ENCODE measurements around the gene TTC39C.
"Not testable (repeated sequence)": the region's sequence is repeated elsewhere in the genome, so short reads cannot be mapped to it uniquely, and the experiment has no call there.

TTC39C gene

GRCh38 chr18:24054130-24054529, 39.6 kb downstream of the TTC39C start:
- DNase-seq (ENCODE audit: low spot score): no peak

- no peak for DNase-seq (ENCODE audit: low spot score)
Measured at GRCh38 chr18:24055009-24055804, 40.7 kb downstream of the TTC39C start.

- no peak for DNase-seq (ENCODE audit: low spot score)
Measured at GRCh38 chr18:24055878-24056277, 41.3 kb downstream of the TTC39C start.

- DNase-seq (ENCODE audit: low spot score): no peak
Measured at GRCh38 chr18:24056506-24056905, 42.0 kb downstream of the TTC39C start.

- DNase-seq (ENCODE audit: low spot score): no peak
Measured at GRCh38 chr18:24057804-24058203, 43.2 kb downstream of the TTC39C start.

- DNase-seq (ENCODE audit: low spot score): not testable (repeated sequence)
Measured at GRCh38 chr18:24059385-24059784, 44.8 kb downstream of the TTC39C start.

GRCh38 chr18:24060644-24061043, 46.1 kb downstream of the TTC39C start:
- DNase-seq (ENCODE audit: low spot score): no peak

GRCh38 chr18:24063121-24063731, 48.7 kb downstream of the TTC39C start:
- no peak for DNase-seq (ENCODE audit: low spot score)

- DNase-seq (ENCODE audit: low spot score): no peak
Measured at GRCh38 chr18:24064391-24065100, 50.0 kb downstream of the TTC39C start.

GRCh38 chr18:24065906-24066305, 51.4 kb downstream of the TTC39C start:
- DNase-seq (ENCODE audit: low spot score): no peak

DNA sequence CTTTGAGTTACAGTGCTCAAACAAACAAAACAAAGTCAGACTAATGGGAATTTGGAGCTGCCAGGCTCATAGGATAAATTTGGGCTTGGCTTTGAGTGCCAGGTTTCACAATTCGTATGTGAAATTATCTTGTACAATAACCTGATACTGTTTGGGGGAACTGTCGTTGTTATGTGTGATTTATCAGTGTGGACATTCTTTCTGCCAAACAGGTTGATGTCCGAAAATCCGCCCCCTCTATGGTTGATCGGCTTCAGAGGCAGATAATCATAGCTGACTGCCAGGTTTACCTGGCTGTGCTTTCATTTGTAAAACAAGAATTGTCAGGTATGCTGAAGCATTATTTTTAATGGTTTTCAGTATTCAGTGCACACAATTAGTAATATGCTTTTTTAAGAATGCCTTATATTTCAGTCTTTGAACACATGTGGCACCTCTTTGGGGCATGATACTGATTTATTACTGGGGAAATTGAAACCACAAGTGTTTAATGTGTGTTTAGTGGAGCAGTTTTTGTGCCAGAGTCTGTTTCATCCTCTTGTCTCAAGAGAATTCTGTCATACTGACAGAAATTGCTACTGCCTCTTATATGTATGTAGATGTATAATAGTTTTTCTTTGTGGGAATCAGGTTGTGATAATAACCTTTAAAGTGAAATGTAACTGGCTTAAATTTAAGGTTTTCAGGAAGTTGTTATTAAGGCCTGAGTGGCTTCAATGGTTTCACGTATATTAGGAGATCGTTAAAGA, 54.6 kb downstream of the TTC39C start:
- DNase-seq (ENCODE audit: low spot score): no peak

DNA sequence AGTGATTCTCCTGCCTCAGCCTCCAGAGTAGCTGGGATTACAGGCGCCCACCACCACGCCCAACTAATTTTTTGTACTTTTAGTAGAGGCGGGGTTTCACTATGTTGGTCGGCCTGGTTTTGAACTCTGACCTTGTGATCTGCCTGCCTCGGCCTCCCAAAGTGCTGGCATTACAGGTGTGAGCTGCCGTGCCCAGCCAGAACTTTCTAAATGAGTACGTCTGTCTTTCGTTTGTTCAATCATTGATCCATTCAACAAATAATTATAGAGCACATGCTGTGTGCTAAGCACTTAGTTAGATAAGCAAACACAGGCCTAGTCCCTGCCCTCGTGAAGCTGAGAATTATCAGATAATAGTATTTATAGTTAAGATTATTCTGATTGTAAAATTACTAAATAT, 56.5 kb downstream of the TTC39C start:
- DNase-seq (ENCODE audit: low spot score): no peak

DNA sequence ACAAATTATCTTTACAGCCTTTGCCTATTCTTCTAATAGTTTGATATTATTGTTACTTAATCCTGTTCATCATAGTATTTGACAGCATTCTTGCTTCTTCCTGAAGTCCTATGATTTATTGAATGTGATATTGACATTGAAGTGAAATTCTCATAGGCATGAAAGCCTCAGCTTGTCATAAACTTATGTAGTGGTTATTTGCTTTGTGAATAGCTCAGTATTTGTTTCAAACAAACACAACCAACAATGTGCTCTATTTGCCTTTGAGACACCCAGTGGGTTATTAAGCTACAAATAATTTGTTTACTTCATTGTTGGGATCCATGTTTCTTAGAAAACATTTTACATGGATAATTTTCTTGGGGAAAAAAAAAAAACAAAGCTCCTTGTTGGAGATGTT, 57.2 kb downstream of the TTC39C start:
- DNase-seq (ENCODE audit: low spot score): no peak

- no peak for DNase-seq (ENCODE audit: low spot score)
Measured at GRCh38 chr18:24072743-24073142, 58.2 kb downstream of the TTC39C start.

GRCh38 chr18:24073791-24074190, 59.2 kb downstream of the TTC39C start:
- DNase-seq (ENCODE audit: low spot score): no peak

DNA sequence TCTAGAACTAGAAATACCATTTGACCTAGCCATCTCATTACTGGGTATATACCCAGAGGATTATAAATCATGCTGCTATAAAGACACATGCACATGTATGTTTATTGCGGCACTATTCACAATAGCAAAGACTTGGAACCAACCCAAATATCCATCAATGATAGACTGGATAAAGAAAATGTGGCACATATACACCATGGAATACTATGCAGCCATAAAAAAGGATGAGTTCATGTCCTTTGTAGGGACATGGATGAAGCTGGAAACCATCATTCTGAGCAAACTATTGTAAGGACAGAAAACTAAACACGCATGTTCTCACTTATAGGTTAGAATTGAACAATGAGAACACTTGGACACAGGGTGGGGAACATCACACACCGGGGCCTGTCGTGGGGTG, 60.2 kb downstream of the TTC39C start:
- not testable (repeated sequence) for DNase-seq (ENCODE audit: low spot score)

GRCh38 chr18:24075767-24076597, 61.4 kb downstream of the TTC39C start:
- DNase-seq (ENCODE audit: low spot score): peak; percentile 80

GRCh38 chr18:24076950-24077349, 62.4 kb downstream of the TTC39C start:
- DNase-seq (ENCODE audit: low spot score): no peak

- DNase-seq (ENCODE audit: low spot score): no peak
Measured at GRCh38 chr18:24078391-24078790, 63.8 kb downstream of the TTC39C start.

DNA sequence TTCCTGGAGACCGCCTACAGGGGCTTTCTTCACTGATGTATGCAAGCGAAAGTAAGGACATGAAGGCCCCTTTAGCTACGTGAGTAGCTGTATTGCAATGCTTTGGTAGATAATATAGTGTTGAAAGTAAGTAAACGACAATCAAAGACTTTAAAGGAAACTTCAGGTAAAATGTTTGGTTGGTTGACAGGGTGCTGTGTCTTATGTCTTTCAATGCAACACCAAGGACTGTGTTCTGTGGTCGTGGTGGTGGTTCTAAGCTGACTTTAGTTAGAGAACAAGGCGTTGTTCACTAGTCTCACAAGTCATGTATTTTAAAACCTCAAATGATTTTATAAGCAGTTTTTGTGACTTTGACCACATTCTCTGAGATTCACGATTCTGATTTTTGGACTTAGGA, 66.3 kb downstream of the TTC39C start:
- no peak for DNase-seq (ENCODE audit: low spot score)

GRCh38 chr18:24083550-24083949, 69.0 kb downstream of the TTC39C start:
- no peak for DNase-seq (ENCODE audit: low spot score)

Data from LoVo (cell line).